Vagina (tissue), 2 donors: ENCODE measurements around the gene NSUN2.

Experiments used
- CTCF ChIP-seq, 3 experiments: fragments of 450-650 bp in 2 of 3; fragments of 200-600 bp in 1 of 3; sonication (generic) in 1 of 3; IDR thresholded peaks; one replicate each; pipeline ENCODE4 v1.5.1; 2017 to 2019; ENCODE audit warnings: antibody characterized with exemption in 3 of 3, mild to moderate bottlenecking in 2 of 3, moderate library complexity in 2 of 3
- POLR2AphosphoS5 ChIP-seq, 2 donors: sonication (generic); formaldehyde crosslinking; IDR thresholded peaks; one replicate each; pipeline ENCODE4 v1.9.0; 2017; ENCODE audit warnings: antibody characterized with exemption in 2 of 2, mild to moderate bottlenecking in 2 of 2, low read depth in 1 of 2; ENCODE audit not compliant: insufficient read depth in 1 of 2

GRCh38 chr5:6674421-6674820, 41.6 kb upstream of the NSUN2 start:
- TF ChIP-seq CTCF (IDR thresholded peaks at IDR 0.05) (no peak), POLR2AphosphoS5 (IDR thresholded peaks at IDR 0.05; ENCODE audit: insufficient read depth in 1 of 2, low read depth in 1 of 2) (no peak)
